ENCODE results near the gene ETS2.
"Not testable (repeated sequence)": the region's sequence is repeated elsewhere in the genome, so short reads cannot be mapped to it uniquely, and the experiment has no call there.

ETS2 gene

DNA sequence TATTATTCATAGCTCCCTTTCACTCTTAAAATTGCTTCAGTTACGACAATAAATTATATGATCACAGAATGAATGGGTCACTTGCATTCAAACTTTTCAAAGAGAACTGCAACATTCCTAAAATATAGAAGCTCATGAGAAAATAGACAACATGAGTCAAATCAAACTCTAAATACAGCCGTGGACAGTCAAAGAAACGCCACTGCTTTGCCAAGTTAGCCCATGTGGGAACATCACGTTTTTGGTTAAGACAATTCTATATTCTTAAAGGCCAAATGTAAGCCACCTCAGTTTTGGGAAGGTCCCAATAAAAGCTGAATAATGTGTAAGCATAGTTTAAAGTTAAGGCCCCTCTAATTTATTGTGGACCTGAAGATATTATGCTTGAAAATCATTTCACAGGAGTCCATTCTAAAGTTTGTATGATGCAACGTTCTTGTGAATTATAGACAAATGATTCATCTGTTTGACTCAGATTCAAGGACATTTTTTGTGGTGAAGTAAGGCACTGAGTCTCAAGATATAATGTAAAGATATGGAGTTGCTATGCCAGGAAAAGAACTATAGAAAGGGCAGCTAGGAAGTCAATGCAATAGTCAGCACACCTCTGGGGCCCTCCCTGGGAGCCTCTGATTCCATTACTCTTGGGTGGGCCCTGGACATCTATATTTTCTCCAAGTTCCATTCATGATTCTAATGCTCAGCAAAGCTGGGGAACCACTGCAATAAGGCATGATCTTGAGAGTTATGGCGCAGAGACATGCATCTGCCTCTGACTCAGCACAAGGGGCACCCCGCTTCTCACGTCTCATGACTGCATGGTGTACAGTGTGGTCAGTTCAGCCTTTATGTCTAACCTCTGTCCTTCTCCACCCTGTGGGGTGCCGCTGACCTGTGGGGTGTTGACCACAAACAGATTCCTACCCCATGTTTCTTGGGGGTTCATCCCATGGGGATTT lies 33.9 kb downstream of the ETS2 start:
- DNase-seq (ENCODE audit: low read depth): no peak

- DNase-seq (ENCODE audit: low read depth): no peak
These were observed 34.9 kb downstream of the ETS2 start for GRCh38 chr21:38840456-38841300.

DNA sequence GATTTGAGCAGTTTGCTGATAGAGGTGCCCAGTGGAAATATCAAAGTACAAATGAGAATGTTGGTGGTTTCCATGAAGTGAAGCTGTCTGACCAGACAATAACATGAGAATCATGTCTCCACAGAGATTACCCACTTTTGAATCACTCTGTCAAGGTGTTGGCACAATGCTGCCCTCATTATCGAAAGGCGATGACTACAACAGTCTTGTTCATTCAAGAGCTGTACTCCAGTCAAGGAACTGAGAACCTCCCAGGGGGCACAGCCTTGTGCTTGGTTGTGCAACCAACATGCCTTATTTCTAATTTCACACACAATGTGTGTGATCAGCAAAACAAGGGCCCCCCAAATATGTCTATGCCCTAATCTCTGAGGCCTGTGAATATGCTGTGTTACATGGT lies 35.7 kb downstream of the ETS2 start:
- DNase-seq (ENCODE audit: low read depth): no peak

DNA sequence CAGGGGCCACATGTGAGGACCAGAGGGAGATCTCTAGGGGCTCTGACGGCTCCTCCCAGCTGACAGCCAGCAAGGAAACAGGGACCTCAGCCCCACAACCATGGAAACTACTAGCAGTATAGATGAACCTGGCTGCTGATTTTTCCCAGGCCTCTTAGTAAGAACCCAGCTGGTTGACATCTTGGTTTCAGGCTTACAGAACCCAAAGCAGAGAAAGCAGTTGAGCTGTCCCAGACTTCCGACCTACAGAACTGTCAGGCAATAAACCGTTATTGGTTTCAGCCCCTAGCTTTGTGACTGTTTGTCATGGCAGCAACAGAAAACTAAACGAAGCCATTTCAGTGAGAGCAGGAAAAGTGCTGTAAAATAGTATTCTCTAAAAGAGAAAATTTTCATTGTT lies 36.4 kb downstream of the ETS2 start:
- no peak for DNase-seq (ENCODE audit: low read depth)

DNA sequence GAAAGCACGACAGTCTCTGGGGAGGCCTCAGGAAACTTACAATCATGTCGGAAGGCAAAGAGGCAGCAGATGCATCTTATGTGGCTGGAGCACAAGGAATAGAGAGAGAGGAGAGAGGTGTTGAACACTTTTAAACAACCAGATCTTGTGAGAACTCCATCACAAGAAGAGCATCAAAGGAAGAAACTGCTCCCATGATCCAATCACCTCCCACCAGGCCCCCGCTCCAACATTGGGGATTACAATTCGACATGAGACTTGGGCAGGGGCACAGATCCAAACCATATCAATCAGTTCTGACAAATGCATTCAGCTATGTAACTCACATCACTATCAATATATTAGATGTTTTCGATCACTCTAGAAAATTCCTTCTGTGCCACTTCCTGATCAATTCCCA lies 37.6 kb downstream of the ETS2 start:
- no peak for DNase-seq (ENCODE audit: low read depth)

- DNase-seq (ENCODE audit: low read depth): no peak
These were observed 38.2 kb downstream of the ETS2 start for GRCh38 chr21:38843806-38844503.

- DNase-seq (ENCODE audit: low read depth): not testable (repeated sequence)
These were observed 39.6 kb downstream of the ETS2 start for GRCh38 chr21:38845374-38845773.

- DNase-seq (ENCODE audit: low read depth): no peak
These were observed 41.8 kb downstream of the ETS2 start for GRCh38 chr21:38847556-38847955.

DNA sequence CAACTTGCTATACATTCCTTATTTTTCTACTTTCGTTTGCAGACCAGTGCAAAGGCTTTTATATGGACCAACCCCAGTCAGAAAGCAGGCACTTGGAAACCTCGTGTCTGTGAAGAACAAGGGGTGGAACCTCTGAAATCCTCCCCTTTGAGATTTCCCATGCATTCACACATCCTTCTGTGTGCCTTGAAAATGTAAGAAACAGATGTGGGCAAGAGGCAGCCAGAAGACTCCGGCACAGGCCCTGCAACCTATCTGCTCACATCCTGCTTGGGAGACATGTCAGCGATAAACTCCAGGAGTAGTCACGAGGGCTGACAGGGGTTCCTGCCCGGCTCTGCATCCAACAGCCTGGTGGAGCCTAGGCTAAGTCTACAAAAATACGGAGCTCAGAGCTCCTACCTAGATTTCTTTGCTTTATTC lies 42.5 kb downstream of the ETS2 start:
- DNase-seq (ENCODE audit: low read depth): no peak

- DNase-seq (ENCODE audit: low read depth): no peak
These were observed 44.0 kb downstream of the ETS2 start for GRCh38 chr21:38849776-38850175.

GRCh38 chr21:38850277-38850951 lies 44.7 kb downstream of the ETS2 start:
- DNase-seq (ENCODE audit: low read depth): no peak

- no peak for DNase-seq (ENCODE audit: low read depth)
These were observed 45.4 kb downstream of the ETS2 start for GRCh38 chr21:38851101-38851500.

DNA sequence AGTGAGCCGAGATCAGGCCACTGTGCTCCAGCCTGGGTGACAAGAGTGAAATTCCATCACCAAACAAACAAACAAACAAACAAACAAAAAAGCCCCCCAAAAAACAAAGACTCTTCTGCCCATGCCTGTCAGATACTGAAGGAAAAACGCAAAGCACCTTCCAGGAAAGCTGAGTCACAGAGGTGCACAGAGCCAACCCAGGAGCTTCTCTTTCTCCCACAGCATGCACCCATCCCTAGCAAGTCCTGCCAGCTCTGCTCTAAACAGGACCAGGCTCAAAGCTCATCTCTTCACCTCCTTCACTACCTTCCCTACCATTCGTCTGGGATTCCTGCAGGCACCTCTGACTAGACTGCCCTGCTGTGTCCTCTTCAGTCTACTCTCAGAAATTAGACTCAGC lies 46.5 kb downstream of the ETS2 start:
- no peak for DNase-seq (ENCODE audit: low read depth)

DNA sequence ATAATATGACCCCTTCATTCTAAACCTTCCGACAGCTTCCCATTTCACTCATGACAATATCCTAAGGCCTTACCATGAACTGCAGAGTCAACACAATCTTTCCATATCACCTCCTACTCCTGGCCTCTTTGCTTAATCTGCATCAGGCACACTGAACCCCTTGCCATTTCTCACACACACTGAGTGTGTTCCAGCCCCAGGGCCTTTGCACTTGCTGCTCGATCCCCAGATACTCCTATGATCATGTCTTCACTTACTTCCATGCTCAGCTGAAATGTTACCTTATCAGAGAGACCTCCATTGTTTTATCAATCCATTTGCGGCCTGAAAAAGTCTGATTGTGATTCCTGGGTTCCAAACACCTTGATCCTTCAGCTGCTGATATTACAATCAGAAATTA lies 47.0 kb downstream of the ETS2 start:
- DNase-seq (ENCODE audit: low read depth): no peak

DNA sequence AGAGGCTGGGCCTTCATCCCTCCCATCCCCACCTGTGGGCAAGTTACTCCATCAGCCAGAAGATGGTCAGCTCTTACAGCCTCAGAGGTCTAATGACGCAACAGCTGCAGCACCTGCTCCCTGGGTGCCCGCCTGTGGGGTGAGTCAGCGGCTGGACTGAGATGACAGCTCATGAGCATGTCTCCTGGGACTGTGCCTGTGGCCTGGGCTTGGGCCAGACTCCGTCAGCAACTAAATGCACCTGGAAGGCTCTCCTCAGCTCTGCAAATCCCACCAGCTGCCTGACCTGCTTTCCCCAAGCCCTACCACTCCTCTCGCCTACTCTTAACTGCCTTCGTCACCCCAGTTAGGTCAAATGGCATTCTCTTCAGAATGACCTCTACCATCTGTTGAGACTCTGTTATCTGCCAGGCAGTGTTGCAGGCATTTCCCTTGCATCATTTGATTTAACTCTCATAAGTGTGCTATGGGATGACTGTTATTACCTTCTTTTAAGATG lies 47.7 kb downstream of the ETS2 start:
- DNase-seq (ENCODE audit: low read depth): no peak

DNA sequence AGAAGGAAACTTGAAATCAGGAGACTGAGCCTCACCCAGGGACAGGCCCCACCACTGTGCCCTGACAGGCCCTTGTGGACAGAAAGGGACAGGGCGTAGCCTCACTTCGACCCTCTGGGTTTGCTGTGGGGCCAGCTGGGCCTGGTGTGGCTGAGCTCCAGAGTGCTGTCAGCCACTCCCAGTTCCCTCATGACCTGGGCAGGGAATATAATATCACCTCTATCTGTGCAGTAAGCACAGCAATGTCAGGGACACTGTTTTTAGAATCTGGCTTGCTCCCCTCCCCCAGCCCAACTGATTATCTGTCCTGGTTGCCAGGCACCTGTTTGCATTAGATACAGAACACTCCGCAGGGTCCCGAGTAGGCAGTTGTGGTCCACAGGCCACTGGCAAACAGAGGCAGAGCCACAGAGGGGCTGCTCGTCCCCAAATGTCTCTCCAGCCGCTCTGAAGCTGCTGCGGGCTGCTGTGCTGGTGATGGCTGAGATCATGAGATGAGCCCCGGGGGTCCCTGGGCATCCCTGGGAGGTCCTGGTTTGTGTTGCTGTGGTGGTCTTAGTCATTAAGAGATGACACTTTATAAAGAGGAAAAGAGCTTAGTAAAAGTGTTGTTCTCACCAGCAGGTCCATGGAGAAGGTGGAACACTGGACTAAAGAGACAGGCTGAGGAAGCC lies 51.6 kb downstream of the ETS2 start:
- no peak for DNase-seq (ENCODE audit: low read depth)

GRCh38 chr21:38858026-38858811 lies 52.5 kb downstream of the ETS2 start:
- no peak for DNase-seq (ENCODE audit: low read depth)

DNA sequence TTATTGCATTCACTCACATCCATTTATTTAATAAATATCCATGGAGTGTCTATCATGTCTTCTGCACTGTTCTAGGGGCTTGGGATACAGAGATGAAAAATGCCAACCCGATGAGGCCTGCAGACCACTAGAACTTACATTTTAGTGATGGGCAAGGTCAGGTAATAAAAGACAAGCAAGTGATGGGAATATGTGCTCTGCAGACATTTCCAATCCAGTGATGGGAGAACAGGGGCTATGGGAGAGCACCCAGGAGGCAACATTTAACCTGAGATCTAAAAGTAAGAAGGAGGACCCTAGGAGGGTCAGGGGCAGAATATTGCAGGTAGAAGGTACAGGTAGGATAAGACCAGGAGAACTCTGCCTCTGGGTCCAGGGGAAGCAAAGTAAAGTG lies 53.1 kb downstream of the ETS2 start:
- DNase-seq (ENCODE audit: low read depth): no peak

GRCh38 chr21:38859852-38860251 lies 54.1 kb downstream of the ETS2 start:
- DNase-seq (ENCODE audit: low read depth): no peak

- DNase-seq (ENCODE audit: low read depth): no peak
These were observed 55.3 kb downstream of the ETS2 start for GRCh38 chr21:38861056-38861455.

Data from GM04503 (cell line).